Heart left ventricle (tissue), 13 donors: ENCODE results near the gene SLC41A1.

ENCODE experiments used
- POLR2A ChIP-seq, 2 donors: fragments of 450-650 bp; IDR thresholded peaks; one replicate each; pipeline ENCODE4 v1.6.1; 2017; ENCODE audit warnings: antibody characterized with exemption in 2 of 2, mild to moderate bottlenecking in 2 of 2, moderate library complexity in 2 of 2
- TF ChIP-seq, protein P1 (sequence below), 12 donors: fragments of 200-600 bp; sonication (generic) in 4 of 12; IDR thresholded peaks; one replicate each; pipeline versions ENCODE4 v1.5.0 to v1.8.0; 2018 to 2022; ENCODE audit warnings: antibody characterized with exemption in 12 of 12, mild to moderate bottlenecking in 5 of 12
- donor health status: ischemic (EF 13 %, LVEDD 7.1; RV severe dilation, severe dysfunction).
- donor health status: DM: no; HTN: yes; CAD: no.
- donor health status: DM: no; HTN: no; CAD: no.
- donor health status: ischemic (EF 25% LVEDD 6.9; RV normal size, moderate dysfunction).
- donor health status: ischemic (EF 25% LVEDD 5.7; RV mildly dilated, moderate dysfunction).
- donor health status: ischemic (EF 35%, LVEDD 5.7; RV mildly dilated, moderate dysfunction).
- donor health status: nonischemic (EF 11% LVEDD 7.7; RV severe dilation, severe dysfunction).
- donor health status: DM: yes; HTN: yes; CAD: no.
- donor health status: PGD.
- donor health status: ischemic (EF 29% LVEDD 5.4; RV normal size, mild dysfunction).
- donor health status: nonischemic (EF 23%, LVEDD 6.1; RV moderate dilation, normal function).

DNA sequence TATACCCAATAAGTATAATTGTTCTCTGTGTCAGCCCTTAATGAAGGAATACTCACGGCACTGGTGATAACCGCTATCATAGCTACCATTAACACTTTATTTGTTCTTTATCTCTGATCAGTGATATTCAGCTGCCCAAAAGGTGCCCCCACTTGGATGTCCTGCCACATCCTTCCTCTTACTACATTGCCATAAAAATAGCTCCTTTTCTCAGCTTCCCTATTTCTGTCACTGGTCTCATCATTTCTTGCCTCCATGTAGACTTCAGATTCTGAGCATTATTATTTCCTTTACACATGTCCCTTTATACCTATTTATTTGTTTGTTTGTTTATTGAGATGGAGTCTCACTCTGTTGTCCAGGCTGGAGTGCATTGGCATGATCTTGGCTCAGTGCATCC lies 35.0 kb downstream of the SLC41A1 start:
- TF ChIP-seq, protein P1, sequence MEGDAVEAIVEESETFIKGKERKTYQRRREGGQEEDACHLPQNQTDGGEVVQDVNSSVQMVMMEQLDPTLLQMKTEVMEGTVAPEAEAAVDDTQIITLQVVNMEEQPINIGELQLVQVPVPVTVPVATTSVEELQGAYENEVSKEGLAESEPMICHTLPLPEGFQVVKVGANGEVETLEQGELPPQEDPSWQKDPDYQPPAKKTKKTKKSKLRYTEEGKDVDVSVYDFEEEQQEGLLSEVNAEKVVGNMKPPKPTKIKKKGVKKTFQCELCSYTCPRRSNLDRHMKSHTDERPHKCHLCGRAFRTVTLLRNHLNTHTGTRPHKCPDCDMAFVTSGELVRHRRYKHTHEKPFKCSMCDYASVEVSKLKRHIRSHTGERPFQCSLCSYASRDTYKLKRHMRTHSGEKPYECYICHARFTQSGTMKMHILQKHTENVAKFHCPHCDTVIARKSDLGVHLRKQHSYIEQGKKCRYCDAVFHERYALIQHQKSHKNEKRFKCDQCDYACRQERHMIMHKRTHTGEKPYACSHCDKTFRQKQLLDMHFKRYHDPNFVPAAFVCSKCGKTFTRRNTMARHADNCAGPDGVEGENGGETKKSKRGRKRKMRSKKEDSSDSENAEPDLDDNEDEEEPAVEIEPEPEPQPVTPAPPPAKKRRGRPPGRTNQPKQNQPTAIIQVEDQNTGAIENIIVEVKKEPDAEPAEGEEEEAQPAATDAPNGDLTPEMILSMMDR (IDR thresholded peaks at IDR 0.05): no peak
- TF ChIP-seq POLR2A (IDR thresholded peaks at IDR 0.05): no peak
